H1 (cell line): ENCODE measurements around the gene LHPP. TPM values are rescaled to one million over a fixed set of nuclear protein-coding genes. Genes with fewer than 3 reads are reported as not detected.

Source experiments
- CTCF ChIA-PET: fragments of 300-600 bp; sonication (Branson Sonifier 250); formaldehyde crosslinking; loops from one replicate; lab custom pipeline; 2021; ENCODE audit not compliant: partially characterized antibody; lab: Charles Lee
- POLR2A ChIA-PET: fragments of 300-600 bp; sonication (Branson Sonifier 250); formaldehyde crosslinking; loops from one replicate; lab custom pipeline; 2021; ENCODE audit warnings: inconsistent platforms; ENCODE audit not compliant: partially characterized antibody; lab: Charles Lee
- DNase-seq, 2 experiments: peaks; one replicate each; pipeline versions ENCODE4 v3.0.0 to v3.0.0-alpha.2; 2010 to 2022; ENCODE audit warnings: low spot score in 2 of 2, low read depth in 1 of 2, mixed read lengths in 1 of 2
- FAIRE-seq: peaks from 2 replicates; lab custom pipeline; 2011; peaks lifted over from hg19 to GRCh38; lab: Jason Lieb, UNC
- H2AFZ ChIP-seq: 2 replicates; pipeline ENCODE4 v1.8.1; 2012; ENCODE audit warnings: low read length, inconsistent platforms
- H2AK5ac ChIP-seq: 2 replicates; pipeline ENCODE4 v1.6.1; 2013; ENCODE audit warnings: low read depth, low read length
- H2BK120ac ChIP-seq: replicated peaks from 2 replicates; pipeline ENCODE3; 2013; ENCODE audit warnings: low read depth, low read length, inconsistent platforms
- H2BK12ac ChIP-seq: 2 replicates; pipeline ENCODE4 v1.6.1; 2013; ENCODE audit warnings: low read depth, low read length
- H2BK15ac ChIP-seq: 2 replicates; pipeline ENCODE4 v1.6.1; 2013; ENCODE audit warnings: low read length
- H2BK20ac ChIP-seq: 2 replicates; pipeline ENCODE4 v1.6.1; 2013; ENCODE audit warnings: low read length
- H2BK5ac ChIP-seq: 2 replicates; pipeline ENCODE4 v1.6.1; 2013; ENCODE audit warnings: low read depth, low read length
- H3K14ac ChIP-seq: 2 replicates; pipeline ENCODE4 v1.6.1; 2013; ENCODE audit warnings: inconsistent platforms; ENCODE audit not compliant: insufficient read length
- H3K18ac ChIP-seq: 2 replicates; pipeline ENCODE4 v1.6.1; 2013; ENCODE audit warnings: low read length; ENCODE audit errors: extremely low read depth
- H3K23ac ChIP-seq: 2 replicates; pipeline ENCODE4 v1.6.1; 2013; ENCODE audit warnings: inconsistent platforms; ENCODE audit not compliant: insufficient read length
- H3K23me2 ChIP-seq: 2 replicates; pipeline ENCODE4 v1.6.1; 2013; ENCODE audit warnings: low read depth, low read length
- H3K27ac ChIP-seq: 2 replicates; pipeline ENCODE4 v1.6.1; 2011; ENCODE audit warnings: low read depth, low read length, inconsistent platforms
- H3K27me3 ChIP-seq, 4 experiments: replicated peaks in 1 of 4; 1 replicate in 1 of 4; 2 replicates in 3 of 4; pipeline versions ENCODE4 v1.6.1 to v1.8.1; 2011 to 2013; ENCODE audit warnings: low read length in 3 of 4, mild to moderate bottlenecking in 3 of 4, inconsistent platforms in 2 of 4, mixed read lengths in 2 of 4, moderate library complexity in 1 of 4; ENCODE audit not compliant: control insufficient read depth in 3 of 4, insufficient read depth in 3 of 4; ENCODE audit errors: extremely low read depth in 1 of 4
- H3K36me3 ChIP-seq, 4 experiments: 2 replicates each; pipeline versions ENCODE4 v1.6.1 to v1.8.1; 2011 to 2013; ENCODE audit warnings: mild to moderate bottlenecking in 4 of 4, low read length in 3 of 4, moderate library complexity in 2 of 4, control low read depth in 1 of 4, inconsistent platforms in 1 of 4; ENCODE audit not compliant: insufficient read depth in 4 of 4, control insufficient read depth in 2 of 4
- H3K4ac ChIP-seq: replicated peaks from 2 replicates; pipeline ENCODE3; 2013; ENCODE audit warnings: low read length, low read depth, mixed read lengths, inconsistent platforms; ENCODE audit not compliant: insufficient read length
- H3K4me1 ChIP-seq, 4 experiments: replicated peaks in 1 of 4; 1 replicate in 1 of 4; 2 replicates in 3 of 4; pipeline versions ENCODE4 v1.6.1 to v1.8.1; 2011 to 2013; ENCODE audit warnings: low read length in 3 of 4, inconsistent platforms in 2 of 4, mixed read lengths in 1 of 4; ENCODE audit not compliant: insufficient read depth in 4 of 4, control insufficient read depth in 3 of 4
- H3K4me2 ChIP-seq, 2 experiments: 2 replicates each; pipeline versions ENCODE4 v1.6.1 to v1.8.1; 2011 to 2013; ENCODE audit warnings: low read depth in 2 of 2, low read length in 2 of 2, control low read depth in 1 of 2, inconsistent platforms in 1 of 2, mild to moderate bottlenecking in 1 of 2; ENCODE audit not compliant: insufficient read depth in 1 of 2
- H3K4me3 ChIP-seq, 4 experiments: fragments of 200-600, 300-600 bp in 1 of 4; sonication (generic), shearing (Covaris generic), sonication (Bioruptor Twin) in 1 of 4; 2 replicates each; pipeline versions ENCODE4 v1.5.1 to v1.8.1; 2011 to 2016; ENCODE audit warnings: low read length in 4 of 4, low read depth in 3 of 4, control low read depth in 2 of 4, inconsistent platforms in 2 of 4, mild to moderate bottlenecking in 2 of 4, mixed read lengths in 1 of 4, moderate library complexity in 1 of 4; ENCODE audit not compliant: insufficient read depth in 2 of 4; ENCODE audit errors: extremely low read depth in 1 of 4
- H3K56ac ChIP-seq: replicated peaks from 2 replicates; pipeline ENCODE3; 2013; ENCODE audit warnings: low read depth, mild to moderate bottlenecking, mixed read lengths, low read length, inconsistent platforms; ENCODE audit not compliant: insufficient read length
- H3K79me1 ChIP-seq: 2 replicates; pipeline ENCODE4 v1.6.1; 2013; ENCODE audit warnings: low read depth, low read length, control low read depth
- H3K79me2 ChIP-seq, 2 experiments: 2 replicates each; pipeline versions ENCODE4 v1.6.1 to v1.8.1; 2012 to 2013; ENCODE audit warnings: low read length in 2 of 2, mild to moderate bottlenecking in 2 of 2, inconsistent platforms in 1 of 2; ENCODE audit not compliant: insufficient read depth in 2 of 2, control insufficient read depth in 1 of 2
- H3K9ac ChIP-seq, 4 experiments: replicated peaks in 1 of 4; 1 replicate in 1 of 4; 2 replicates in 3 of 4; pipeline versions ENCODE4 v1.6.1 to v1.8.1; 2011 to 2013; ENCODE audit warnings: low read depth in 3 of 4, low read length in 3 of 4, control low read depth in 2 of 4, mild to moderate bottlenecking in 2 of 4, moderate library complexity in 2 of 4, inconsistent platforms in 1 of 4; ENCODE audit errors: extremely low read depth in 1 of 4
- H3K9me3 ChIP-seq, 2 experiments: 2 replicates each; pipeline versions ENCODE4 v1.6.1 to v1.8.1; 2012 to 2013; ENCODE audit warnings: mild to moderate bottlenecking in 2 of 2, moderate library complexity in 2 of 2, control low read depth in 1 of 2, inconsistent platforms in 1 of 2, low read depth in 1 of 2, low read length in 1 of 2, mixed read lengths in 1 of 2; ENCODE audit not compliant: insufficient read depth in 2 of 2
- H4K20me1 ChIP-seq, 2 experiments: replicated peaks in 1 of 2; 2 replicates each; pipeline versions ENCODE3 to v1.8.1; 2011 to 2013; ENCODE audit warnings: inconsistent platforms in 2 of 2, low read length in 2 of 2, mild to moderate bottlenecking in 1 of 2; ENCODE audit not compliant: insufficient read depth in 2 of 2, control insufficient read depth in 1 of 2
- H4K5ac ChIP-seq: 2 replicates; pipeline ENCODE4 v1.6.1; 2013; ENCODE audit warnings: low read length, low read depth, mixed read lengths, inconsistent platforms; ENCODE audit not compliant: insufficient read length
- H4K8ac ChIP-seq: 2 replicates; pipeline ENCODE4 v1.8.0; 2013; ENCODE audit warnings: mild to moderate bottlenecking, moderate library complexity, low read length, inconsistent platforms; ENCODE audit not compliant: insufficient read depth; ENCODE audit errors: extremely low read depth
- H4K91ac ChIP-seq: replicated peaks from 2 replicates; pipeline ENCODE3; 2013; ENCODE audit warnings: low read length, mixed read lengths, inconsistent platforms; ENCODE audit not compliant: insufficient read length
- CTBP2 ChIP-seq: IDR thresholded peaks from 2 replicates; pipeline ENCODE4 v1.7.0; 2011; ENCODE audit warnings: borderline replicate concordance, mild to moderate bottlenecking, moderate library complexity, mixed read lengths, low read length; ENCODE audit not compliant: insufficient read depth, insufficient read length
- CTCF ChIP-seq, 3 experiments: IDR thresholded peaks; 1 replicate in 2 of 3; 2 replicates in 1 of 3; pipeline versions ENCODE4 v1.5.1 to v1.6.1; 2011; ENCODE audit warnings: low read length in 3 of 3, mild to moderate bottlenecking in 3 of 3, inconsistent platforms in 2 of 3, low read depth in 1 of 3, moderate library complexity in 1 of 3; ENCODE audit not compliant: insufficient read depth in 1 of 3; ENCODE audit errors: control extremely low read depth in 1 of 3
- KDM4A ChIP-seq: IDR thresholded peaks from one replicate; pipeline ENCODE4 v1.7.1; 2012; ENCODE audit warnings: low read depth, mild to moderate bottlenecking, moderate library complexity, low read length, inconsistent platforms; ENCODE audit not compliant: severe bottlenecking
- RBBP5 ChIP-seq: IDR thresholded peaks from 2 replicates; pipeline ENCODE4 v1.7.1; 2012; ENCODE audit warnings: low read depth, mild to moderate bottlenecking, inconsistent platforms, low read length, moderate library complexity, borderline replicate concordance
- SIRT6 ChIP-seq: IDR thresholded peaks from one replicate; pipeline ENCODE4 v1.7.1; 2012; ENCODE audit warnings: low read length, inconsistent platforms
- SIX5 ChIP-seq: IDR thresholded peaks from 2 replicates; pipeline ENCODE4 v1.6.1; 2011; ENCODE audit warnings: mild to moderate bottlenecking, low read depth, low read length
- SP2 ChIP-seq: IDR thresholded peaks from 2 replicates; pipeline ENCODE4 v1.6.1; 2012; ENCODE audit warnings: mild to moderate bottlenecking, low read length, inconsistent platforms
- TBP ChIP-seq: IDR thresholded peaks from 2 replicates; pipeline ENCODE4 v1.6.1; 2011; ENCODE audit warnings: low read depth, low read length, improper control_type of control experiment
- TEAD4 ChIP-seq: IDR thresholded peaks from 2 replicates; pipeline ENCODE4 v1.6.1; 2012; ENCODE audit warnings: low read depth, low read length, inconsistent platforms, mixed read lengths
- YY1 ChIP-seq: IDR thresholded peaks from 2 replicates; pipeline ENCODE4 v1.6.1; 2011; ENCODE audit warnings: low read depth, mild to moderate bottlenecking, low read length
- WGBS, 2 experiments: shearing (Covaris generic) in 1 of 2; methylation state at CpG; one replicate each; pipeline versions ENCODE4 v1.1.6 to v1.1.7; 2013 to 2015; ENCODE audit warnings: low lambda C conversion rate in 2 of 2, mixed read lengths in 2 of 2, inconsistent platforms in 1 of 2, low coverage in 1 of 2, missing lambda C conversion rate in 1 of 2; ENCODE audit not compliant: insufficient replicate concordance in 2 of 2, insufficient coverage in 1 of 2, insufficient read length in 1 of 2; ENCODE audit errors: extremely low coverage in 1 of 2, missing lambda C conversion rate in 1 of 2; 5-methylcytosine and 5-hydroxymethylcytosine counted together
- polyA plus RNA-seq, 7 experiments: library from polyadenylated mRNA; depleted of rRNA in 3 of 7; stranded (reverse) in 5 of 7; unstranded in 2 of 7; fragments of >200 nt in 5 of 7; fragments of 200-250 nt in 2 of 7; gene quantifications; 1 replicate in 5 of 7; 2 replicates in 1 of 7; 4 replicates in 1 of 7; pipeline versions ENCODE4 v1.2.1 to v1.2.3, GENCODE V29; 2011 to 2013; ENCODE audit warnings: missing spikeins in 2 of 7, mixed read lengths in 2 of 7
- total RNA-seq: library from RNA; stranded (reverse); fragmentation: NEBNext Ultra II Directional; extraction: Animal tissue kit (Norgen Biotek cat#: 25700); gene quantifications from 2 replicates; pipeline ENCODE4 v1.2.1, GENCODE V29; 2021

The LHPP gene
- total and polyA plus RNA-seq, 2 of the 8 experiments (the other 6 are each of a cell fraction or from before 2014, with no cell fraction given) = 26.0 to 45.0 TPM

DNA sequence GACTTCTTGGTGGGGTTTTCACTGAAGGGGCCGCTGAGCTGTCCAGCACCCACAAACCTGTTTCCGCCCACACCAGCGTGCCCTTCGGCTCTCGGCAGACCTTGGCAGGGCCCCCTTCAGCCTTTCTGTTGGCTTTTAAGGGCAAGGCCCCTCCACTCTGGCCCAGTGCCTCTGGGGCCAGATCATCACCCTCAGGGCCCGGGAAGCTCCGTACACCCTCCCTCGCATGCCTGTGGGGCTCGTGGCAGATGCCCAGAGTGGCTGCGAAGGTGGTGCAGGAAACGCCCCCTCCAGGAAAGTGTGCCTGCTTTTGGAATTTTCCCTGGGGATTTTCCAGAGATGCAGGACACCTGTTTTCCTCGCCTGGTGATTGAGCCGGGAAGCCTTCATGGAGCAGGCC, 7.0 kb downstream of the LHPP start:
- ChIA-PET CTCF (interaction anchor here (1.3 to 1.4 kb wide), 2 partner anchors 20 to 62 kb away, joined by 3 to 5 read pairs; no protein-coding TSS in a partner anchor), POLR2A (interaction anchor here (0.5 to 2.9 kb wide), 10 partner anchors 10 to 561 kb away, joined by 3 to 8 read pairs (median 3); partner anchors contain the start of genes NKX1-2 and OAT)
- H3K4ac ChIP-seq = peak overlapping the region; percentile 7
- peaks cover 3% of the 10 kb centered on the region for H3K79me1 ChIP-seq
- no peak overlapping the region for H3K4me3 ChIP-seq
- no peak overlapping the region for H3K14ac ChIP-seq
- H4K20me1 ChIP-seq = peaks cover 0 to 4% of the 10 kb centered on the region in 2 experiments
- peak overlapping the region; percentile 97; the same call in 1 of the 2 replicates for H2BK5ac ChIP-seq
- H3K18ac ChIP-seq = peak overlapping the region; percentile 83
- FAIRE-seq = no peak
- H3K36me3 ChIP-seq = 0 out of 8 replicates have a peak, but pooled peaks cover 0 to 3% (median 0%) of the 10 kb centered on the region in 4 experiments
- no peak overlapping the region for H3K9ac ChIP-seq
- peak overlapping the region; percentile 31; the same call in 1 of the 2 replicates for H4K8ac ChIP-seq
- 0 out of 2 replicates have a peak overlapping the region, but pooled peaks have one; percentile 5 for H2BK15ac ChIP-seq
- no peak for DNase-seq
- WGBS, 2 experiments = 86% methylated on average over 13 of the region's 13 CpGs; no CpG with 5 or more reads in 1 of the 2 experiments
- no peak overlapping the region for H3K23ac ChIP-seq
- no peak overlapping the region for H3K56ac ChIP-seq
- H3K79me2 ChIP-seq = peaks cover 0 to 15% of the 10 kb centered on the region in 2 experiments; a peak in 2 of 4 replicates
- 0 out of 2 replicates have a peak, but pooled peaks cover 2% of the 10 kb centered on the region for H3K23me2 ChIP-seq
- no peak overlapping the region for H2AFZ ChIP-seq
- no peak overlapping the region for H3K27ac ChIP-seq
- peak overlapping the region; percentile 94 for H2BK20ac ChIP-seq
- peak overlapping the region; percentile 96; the same call in 1 of the 2 replicates for H2BK12ac ChIP-seq
- no peaks in the 10 kb centered on the region for H3K27me3 ChIP-seq
- H2AK5ac ChIP-seq = peak overlapping the region; percentile 76; the same call in 1 of the 2 replicates
- no peak overlapping the region; a peak in 1 of 4 replicates for H3K4me2 ChIP-seq
- no peak overlapping the region for H4K5ac ChIP-seq
- H4K91ac ChIP-seq = peak overlapping the region; percentile 31
- H3K4me1 ChIP-seq = peaks cover 28 to 58% (median 37%) of the 10 kb centered on the region in 4 experiments
- H3K9me3 ChIP-seq = no peaks in the 10 kb centered on the region
- no peak overlapping the region for H2BK120ac ChIP-seq
- no peak for TF ChIP-seq RBBP5
- TF ChIP-seq CTBP2 = no peak
- TF ChIP-seq SP2 = no peak
- TF ChIP-seq TBP = no peak
- no peak for TF ChIP-seq YY1
- no peak for TF ChIP-seq KDM4A
- TF ChIP-seq SIRT6 = no peak
- TF ChIP-seq SIX5 = no peak
- TF ChIP-seq TEAD4 = no peak
- no peak for TF ChIP-seq CTCF (IDR thresholded peaks at IDR 0.05; ENCODE audit: control extremely low read depth in 1 of 3, insufficient read depth in 1 of 3, low read depth in 1 of 3, low read length in 3 of 3)
